ENCODE measurements around the gene BCAN.

BCAN gene

GRCh38 chr1:156623946-156624813 lies 17.7 kb upstream of the BCAN start:
- Histone ChIP-seq H3K9ac (no peak overlapping the region), H2AFZ (peak overlapping the region; percentile 86), H3K4me2 (ENCODE audit: low read length) (peak overlapping the region; percentile 69), H3K79me2 (no peaks in the 10 kb centered on the region), H3K4me3 (ENCODE audit: low read depth, low read length) (peak overlapping the region; percentile 47), H3K27me3 (ENCODE audit: control insufficient read depth, insufficient read depth, low read length) (peaks cover 4% of the 10 kb centered on the region), H3K9me3 (ENCODE audit: control insufficient read depth, low read length) (no peaks in the 10 kb centered on the region), H3K4me1 (peaks cover 11% of the 10 kb centered on the region), H3K36me3 (ENCODE audit: control insufficient read depth, insufficient read depth, low read length) (no peaks in the 10 kb centered on the region), H3K27ac (peak overlapping the region; percentile 71)
- TF ChIP-seq CTCF (IDR thresholded peaks at IDR 0.05) = peak; percentile 21

DNA sequence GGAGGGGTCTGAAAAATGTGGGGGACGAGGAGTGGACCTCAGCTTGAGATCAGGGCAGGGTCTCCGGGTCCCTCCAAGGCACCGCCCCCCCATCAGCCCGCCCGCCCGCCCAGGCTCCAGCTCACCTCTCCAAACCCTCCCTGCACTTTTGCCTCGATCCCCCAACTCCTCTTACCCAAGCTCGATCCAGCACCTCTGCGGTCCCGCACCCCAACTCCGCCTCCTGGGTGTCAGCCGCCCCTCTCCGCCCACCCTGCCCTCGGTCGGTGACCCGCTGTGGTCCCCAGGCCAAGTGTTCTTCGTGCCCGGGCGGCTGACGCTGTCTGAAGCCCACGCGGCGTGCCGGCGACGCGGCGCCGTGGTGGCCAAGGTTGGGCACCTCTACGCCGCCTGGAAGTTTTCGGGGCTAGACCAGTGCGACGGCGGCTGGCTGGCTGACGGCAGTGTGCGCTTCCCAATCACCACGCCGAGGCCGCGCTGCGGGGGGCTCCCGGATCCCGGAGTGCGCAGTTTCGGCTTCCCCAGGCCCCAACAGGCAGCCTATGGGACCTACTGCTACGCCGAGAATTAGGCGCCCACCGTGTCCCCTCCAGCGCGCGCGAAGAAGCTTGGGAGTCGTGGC lies 17.0 kb upstream of the BCAN start:
- Histone ChIP-seq H2AFZ (peak overlapping the region; percentile 56), H3K36me3 (ENCODE audit: control insufficient read depth, insufficient read depth, low read length) (no peaks in the 10 kb centered on the region), H3K27me3 (ENCODE audit: control insufficient read depth, insufficient read depth, low read length) (peaks cover 4% of the 10 kb centered on the region), H3K79me2 (no peaks in the 10 kb centered on the region), H3K9ac (no peak overlapping the region), H3K4me2 (ENCODE audit: low read length) (peak overlapping the region; percentile 69), H3K27ac (no peak overlapping the region), H3K9me3 (ENCODE audit: control insufficient read depth, low read length) (no peaks in the 10 kb centered on the region), H3K4me3 (ENCODE audit: low read depth, low read length) (no peak overlapping the region), H3K4me1 (peaks cover 10% of the 10 kb centered on the region)
- TF ChIP-seq CTCF (IDR thresholded peaks at IDR 0.05) = no peak

DNA sequence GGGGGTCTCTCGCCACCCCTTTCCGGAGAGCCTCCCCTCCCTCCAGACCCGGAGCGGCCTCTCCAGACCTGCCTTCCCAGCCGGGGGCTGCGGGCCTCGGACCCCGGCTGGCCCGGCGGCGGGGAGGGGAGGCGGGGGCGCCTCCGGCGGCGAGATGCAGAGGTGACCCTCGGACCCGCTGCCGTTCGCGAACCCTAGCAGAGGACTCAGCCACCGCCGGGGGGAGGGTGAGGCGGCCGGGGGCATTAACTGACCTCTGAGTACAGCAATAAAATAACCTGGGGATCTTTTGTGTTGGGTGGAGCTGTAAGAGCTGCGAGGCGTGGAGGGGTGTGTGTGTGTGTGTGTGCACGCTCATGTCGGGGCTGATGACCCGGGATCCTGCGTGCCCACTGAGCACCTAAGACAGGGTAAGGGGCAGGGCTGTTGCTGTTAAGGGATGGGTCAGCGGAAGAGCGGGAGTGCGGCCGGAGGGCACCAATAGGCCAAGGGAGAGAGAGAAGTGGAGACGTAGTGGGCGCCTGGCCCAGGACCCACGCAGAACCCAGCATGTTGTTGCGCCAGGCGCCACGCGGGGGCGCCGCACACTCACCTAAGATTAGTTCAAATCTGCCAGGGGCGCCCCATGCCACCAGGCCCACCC lies 16.4 kb upstream of the BCAN start:
- no peak overlapping the region for H2AFZ ChIP-seq
- no peak overlapping the region for H3K27ac ChIP-seq
- peak overlapping the region; percentile 56 for H3K4me2 ChIP-seq (ENCODE audit: low read length)
- H3K36me3 ChIP-seq (ENCODE audit: control insufficient read depth, insufficient read depth, low read length) = no peaks in the 10 kb centered on the region
- peaks cover 10% of the 10 kb centered on the region for H3K4me1 ChIP-seq
- H3K79me2 ChIP-seq = no peaks in the 10 kb centered on the region
- no peak overlapping the region for H3K9ac ChIP-seq
- H3K27me3 ChIP-seq (ENCODE audit: control insufficient read depth, insufficient read depth, low read length) = peaks cover 4% of the 10 kb centered on the region
- no peak overlapping the region for H3K4me3 ChIP-seq (ENCODE audit: low read depth, low read length)
- TF ChIP-seq CTCF (IDR thresholded peaks at IDR 0.05) = peak; percentile 58
- no peaks in the 10 kb centered on the region for H3K9me3 ChIP-seq (ENCODE audit: control insufficient read depth, low read length)

DNA sequence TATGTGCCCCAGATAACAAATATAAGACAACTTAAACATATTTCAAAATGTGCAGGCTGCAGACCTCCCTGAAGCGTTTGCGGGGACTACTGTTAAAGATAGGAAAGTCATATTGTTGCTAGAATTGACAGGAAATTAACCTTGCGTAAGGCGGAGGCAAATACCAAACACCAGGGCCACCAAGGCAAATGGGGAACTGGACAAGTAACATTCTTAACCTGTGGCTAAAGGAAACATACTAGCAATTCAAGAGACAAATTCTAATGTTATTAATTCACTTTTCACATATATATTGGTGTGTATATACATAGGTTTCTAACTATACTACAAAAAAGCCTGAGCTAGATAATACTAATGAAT lies 15.9 kb upstream of the BCAN start:
- Histone ChIP-seq H3K36me3 (ENCODE audit: control insufficient read depth, insufficient read depth, low read length) (no peaks in the 10 kb centered on the region), H3K27me3 (ENCODE audit: control insufficient read depth, insufficient read depth, low read length) (peaks cover 4% of the 10 kb centered on the region), H3K4me1 (peaks cover 10% of the 10 kb centered on the region), H3K4me2 (ENCODE audit: low read length) (no peak overlapping the region), H3K4me3 (ENCODE audit: low read depth, low read length) (no peak overlapping the region), H3K79me2 (no peaks in the 10 kb centered on the region), H3K27ac (no peak overlapping the region), H3K9ac (no peak overlapping the region), H3K9me3 (ENCODE audit: control insufficient read depth, low read length) (no peaks in the 10 kb centered on the region), H2AFZ (no peak overlapping the region)
- TF ChIP-seq CTCF (IDR thresholded peaks at IDR 0.05) = no peak

Measured in parathyroid adenoma (tissue), 2 donors.